ENCODE data around the gene VEZT.
"Not testable (repeated sequence)": the region's sequence is repeated elsewhere in the genome, so short reads cannot be mapped to it uniquely, and the experiment has no call there.

The VEZT gene

DNA sequence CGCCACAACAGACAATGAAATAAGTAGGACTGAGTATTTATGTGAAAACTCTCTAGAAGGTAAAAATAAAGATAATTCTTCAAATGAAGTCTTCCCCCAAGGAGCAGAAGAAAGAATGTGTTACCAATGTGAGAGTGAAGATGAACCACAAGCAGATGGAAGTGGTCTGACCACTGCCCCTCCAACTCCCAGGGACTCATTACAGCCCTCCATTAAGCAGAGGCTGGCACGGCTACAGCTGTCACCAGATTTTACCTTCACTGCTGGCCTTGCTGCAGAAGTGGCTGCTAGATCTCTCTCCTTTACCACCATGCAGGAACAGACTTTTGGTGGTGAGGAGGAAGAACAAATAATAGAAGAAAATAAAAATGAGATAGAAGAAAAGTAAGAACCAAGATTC is 82.7 kb downstream of the VEZT start:
- DNase-seq, result no peak
- H3K36me3 ChIP-seq (ENCODE audit: control insufficient read depth, insufficient read depth, low read length), result no peaks in the 10 kb centered on the region

DNA sequence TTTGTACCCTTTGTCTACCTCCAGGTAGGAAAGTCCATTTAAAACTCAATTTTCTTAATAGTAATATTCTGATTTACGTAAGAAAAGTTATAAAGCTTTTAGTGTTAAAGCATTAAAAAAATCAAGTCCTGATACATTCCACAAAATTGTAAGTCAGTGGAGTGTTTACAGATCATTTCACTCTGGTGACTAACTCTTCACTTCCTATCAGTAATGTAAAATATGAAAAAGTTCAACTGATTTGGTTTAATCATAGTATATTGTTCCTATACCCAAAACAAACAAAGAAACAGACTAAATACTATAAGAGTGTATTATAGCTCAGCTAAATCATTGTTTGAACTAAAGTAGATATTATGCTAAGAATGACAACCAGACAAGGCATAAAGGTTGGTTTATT is 85.9 kb downstream of the VEZT start:
- Histone ChIP-seq H3K4me1 (ENCODE audit: control insufficient read depth, low read depth, low read length) (no peaks in the 10 kb centered on the region), H3K4me3 (ENCODE audit: low read length) (no peak overlapping the region), H3K4ac (ENCODE audit: low read depth, low read length) (no peak overlapping the region), H3K23ac (ENCODE audit: low read length) (no peak overlapping the region), H2BK5ac (ENCODE audit: low read length) (no peak overlapping the region), H3K27me3 (ENCODE audit: insufficient read depth, low read length, poor library complexity) (no peaks in the 10 kb centered on the region), H3K36me3 (ENCODE audit: control insufficient read depth, insufficient read depth, low read length) (no peaks in the 10 kb centered on the region), H2BK15ac (replicated peaks; ENCODE audit: low read depth) (no peak overlapping the region), H2BK120ac (ENCODE audit: low read depth, low read length) (no peak overlapping the region), H4K5ac (ENCODE audit: low read length) (no peak overlapping the region), H3K79me1 (ENCODE audit: low read length) (no peaks in the 10 kb centered on the region), H3K79me2 (ENCODE audit: control insufficient read depth, insufficient read depth, low read length) (no peaks in the 10 kb centered on the region), H3K27ac (ENCODE audit: low read depth, low read length) (no peak overlapping the region), H2AK5ac (ENCODE audit: low read length) (no peak overlapping the region), H3K56ac (ENCODE audit: low read length) (no peak overlapping the region), H4K8ac (ENCODE audit: low read depth, low read length) (no peak overlapping the region), H3K9ac (ENCODE audit: low read length) (no peak overlapping the region), H3K4me2 (ENCODE audit: low read length) (no peak overlapping the region), H3K18ac (ENCODE audit: low read length) (no peak overlapping the region)
- WGBS (ENCODE audit: extremely low coverage, insufficient coverage, low lambda C conversion rate), result no CpG with 5 or more reads among the region's 1 CpG
- DNase-seq, result no peak

More for the DNA sequence above, 82.7 kb downstream of the VEZT start:
- H3K9ac ChIP-seq (ENCODE audit: low read length), result no peak overlapping the region
- H4K5ac ChIP-seq (ENCODE audit: low read length), result no peak overlapping the region
- no peak overlapping the region for H2BK15ac ChIP-seq (replicated peaks; ENCODE audit: low read depth)
- no peak overlapping the region for H3K56ac ChIP-seq (ENCODE audit: low read length)
- H3K27ac ChIP-seq (ENCODE audit: low read depth, low read length), result no peak overlapping the region
- H3K4me1 ChIP-seq (ENCODE audit: control insufficient read depth, low read depth, low read length), result no peaks in the 10 kb centered on the region
- H2BK5ac ChIP-seq (ENCODE audit: low read length), result no peak overlapping the region
- no peak overlapping the region for H3K23ac ChIP-seq (ENCODE audit: low read length)
- H3K4me3 ChIP-seq (ENCODE audit: low read length), result no peak overlapping the region
- no peak overlapping the region for H3K4ac ChIP-seq (ENCODE audit: low read depth, low read length)
- no peak overlapping the region for H3K18ac ChIP-seq (ENCODE audit: low read length)
- no peaks in the 10 kb centered on the region for H3K79me2 ChIP-seq (ENCODE audit: control insufficient read depth, insufficient read depth, low read length)
- H3K27me3 ChIP-seq (ENCODE audit: insufficient read depth, low read length, poor library complexity), result no peaks in the 10 kb centered on the region
- no peak overlapping the region for H2AK5ac ChIP-seq (ENCODE audit: low read length)
- no peak overlapping the region for H3K4me2 ChIP-seq (ENCODE audit: low read length)
- H4K8ac ChIP-seq (ENCODE audit: low read depth, low read length), result no peak overlapping the region
- H2BK120ac ChIP-seq (ENCODE audit: low read depth, low read length), result no peak overlapping the region
- WGBS (ENCODE audit: extremely low coverage, insufficient coverage, low lambda C conversion rate), result no CpG with 5 or more reads among the region's 2 CpGs
- no peaks in the 10 kb centered on the region for H3K79me1 ChIP-seq (ENCODE audit: low read length)

DNA sequence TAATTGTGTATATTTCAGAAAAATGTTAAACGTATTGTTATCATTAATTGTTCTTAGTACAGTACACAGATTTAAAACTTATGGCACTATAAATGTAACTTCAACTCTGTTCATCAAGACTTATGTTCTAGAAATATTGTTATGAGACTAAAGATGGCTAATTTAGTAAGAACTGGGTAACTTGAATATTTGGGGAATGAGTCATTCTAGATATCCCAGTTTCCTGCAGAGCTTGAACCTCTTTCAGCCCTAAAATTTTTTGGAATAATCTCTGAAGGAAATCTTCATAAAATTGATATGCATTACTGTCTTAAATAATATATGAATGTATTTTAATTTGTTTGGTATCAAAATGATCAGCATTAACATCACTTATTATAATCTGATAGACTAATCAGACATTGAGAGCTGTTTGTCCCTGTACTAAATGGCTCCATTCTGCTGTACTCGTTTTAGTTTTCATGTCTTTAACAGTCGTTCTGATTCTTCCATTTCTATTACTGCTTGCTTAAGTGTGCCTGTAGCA is 87.1 kb downstream of the VEZT start:
- Histone ChIP-seq H3K4me2 (ENCODE audit: low read length) (no peak overlapping the region), H3K18ac (ENCODE audit: low read length) (no peak overlapping the region), H3K27ac (ENCODE audit: low read depth, low read length) (no peak overlapping the region), H3K4ac (ENCODE audit: low read depth, low read length) (no peak overlapping the region), H3K4me1 (ENCODE audit: control insufficient read depth, low read depth, low read length) (no peaks in the 10 kb centered on the region), H3K4me3 (ENCODE audit: low read length) (no peak overlapping the region), H3K56ac (ENCODE audit: low read length) (no peak overlapping the region), H2BK120ac (ENCODE audit: low read depth, low read length) (no peak overlapping the region), H2AK5ac (ENCODE audit: low read length) (no peak overlapping the region), H3K9ac (ENCODE audit: low read length) (no peak overlapping the region), H2BK15ac (replicated peaks; ENCODE audit: low read depth) (no peak overlapping the region), H4K8ac (ENCODE audit: low read depth, low read length) (no peak overlapping the region), H3K79me2 (ENCODE audit: control insufficient read depth, insufficient read depth, low read length) (no peaks in the 10 kb centered on the region), H3K23ac (ENCODE audit: low read length) (no peak overlapping the region), H3K79me1 (ENCODE audit: low read length) (no peaks in the 10 kb centered on the region), H4K5ac (ENCODE audit: low read length) (no peak overlapping the region), H3K27me3 (ENCODE audit: insufficient read depth, low read length, poor library complexity) (no peaks in the 10 kb centered on the region), H3K36me3 (ENCODE audit: control insufficient read depth, insufficient read depth, low read length) (no peaks in the 10 kb centered on the region), H2BK5ac (ENCODE audit: low read length) (no peak overlapping the region)
- no peak for DNase-seq
- WGBS (ENCODE audit: extremely low coverage, insufficient coverage, low lambda C conversion rate), result no CpG with 5 or more reads among the region's 3 CpGs

DNA sequence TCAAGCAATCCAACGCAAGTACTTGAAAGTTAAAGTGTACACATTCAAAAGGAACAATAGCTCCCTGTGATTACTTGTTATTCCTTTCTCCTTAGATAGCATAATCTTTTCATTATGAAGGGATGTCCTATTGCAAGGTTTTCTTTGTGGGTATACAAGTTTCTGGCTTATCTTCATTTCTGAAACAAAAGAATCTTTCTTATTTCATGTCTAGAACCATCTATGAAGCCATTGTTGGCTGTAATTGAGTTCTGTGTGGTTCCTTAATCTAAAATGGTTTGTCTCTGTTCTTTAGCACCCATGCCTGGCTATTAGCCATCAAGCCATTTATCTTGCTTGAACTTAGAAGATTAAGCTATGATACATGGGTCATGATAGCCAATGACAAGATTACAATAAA is 95.0 kb downstream of the VEZT start:
- H3K4me1 ChIP-seq (ENCODE audit: control insufficient read depth, low read depth, low read length), result no peaks in the 10 kb centered on the region
- no peak overlapping the region for H4K8ac ChIP-seq (ENCODE audit: low read depth, low read length)
- no peak overlapping the region for H3K4me3 ChIP-seq (ENCODE audit: low read length)
- no peak overlapping the region for H4K5ac ChIP-seq (ENCODE audit: low read length)
- no peaks in the 10 kb centered on the region for H3K27me3 ChIP-seq (ENCODE audit: insufficient read depth, low read length, poor library complexity)
- no peak overlapping the region for H3K9ac ChIP-seq (ENCODE audit: low read length)
- H3K36me3 ChIP-seq (ENCODE audit: control insufficient read depth, insufficient read depth, low read length), result no peaks in the 10 kb centered on the region
- DNase-seq, result no peak
- H2BK15ac ChIP-seq (replicated peaks; ENCODE audit: low read depth), result no peak overlapping the region
- no peak overlapping the region for H3K18ac ChIP-seq (ENCODE audit: low read length)
- H2AK5ac ChIP-seq (ENCODE audit: low read length), result no peak overlapping the region
- H2BK120ac ChIP-seq (ENCODE audit: low read depth, low read length), result no peak overlapping the region
- H2BK5ac ChIP-seq (ENCODE audit: low read length), result no peak overlapping the region
- no peak overlapping the region for H3K4me2 ChIP-seq (ENCODE audit: low read length)
- no peak overlapping the region for H3K4ac ChIP-seq (ENCODE audit: low read depth, low read length)
- no peak overlapping the region for H3K27ac ChIP-seq (ENCODE audit: low read depth, low read length)
- no peaks in the 10 kb centered on the region for H3K79me2 ChIP-seq (ENCODE audit: control insufficient read depth, insufficient read depth, low read length)
- no CpG with 5 or more reads among the region's 1 CpG for WGBS (ENCODE audit: extremely low coverage, insufficient coverage, low lambda C conversion rate)
- no peak overlapping the region for H3K23ac ChIP-seq (ENCODE audit: low read length)
- no peak overlapping the region for H3K56ac ChIP-seq (ENCODE audit: low read length)
- H3K79me1 ChIP-seq (ENCODE audit: low read length), result no peaks in the 10 kb centered on the region

DNA sequence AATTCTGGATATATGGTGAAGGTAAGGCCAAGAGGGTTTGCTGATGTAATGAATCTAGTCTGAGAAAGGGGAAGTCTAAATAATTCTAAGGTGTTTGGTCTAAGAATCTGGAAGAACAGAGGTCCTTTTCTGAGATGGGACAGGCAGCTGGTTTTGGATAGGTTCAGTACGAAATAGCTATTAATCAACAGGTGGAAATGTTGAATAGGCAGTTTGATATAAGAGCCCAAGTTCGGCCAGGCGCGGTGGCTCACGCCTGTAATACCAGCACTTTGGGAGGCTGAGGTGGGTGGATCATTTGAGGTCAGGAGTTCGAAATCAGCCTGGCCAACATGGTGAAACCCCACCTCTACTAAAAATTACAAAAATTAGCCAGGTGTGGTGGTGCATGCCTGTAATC is 97.1 kb downstream of the VEZT start:
- H3K4ac ChIP-seq (ENCODE audit: low read depth, low read length); H2BK120ac ChIP-seq (ENCODE audit: low read depth, low read length); H3K36me3 ChIP-seq (ENCODE audit: control insufficient read depth, insufficient read depth, low read length); H3K79me1 ChIP-seq (ENCODE audit: low read length); H3K4me2 ChIP-seq (ENCODE audit: low read length); H2BK15ac ChIP-seq (replicated peaks; ENCODE audit: low read depth); H3K27me3 ChIP-seq (ENCODE audit: insufficient read depth, low read length, poor library complexity); H2AK5ac ChIP-seq (ENCODE audit: low read length); DNase-seq; H3K4me3 ChIP-seq (ENCODE audit: low read length); H4K5ac ChIP-seq (ENCODE audit: low read length); H3K23ac ChIP-seq (ENCODE audit: low read length); H3K18ac ChIP-seq (ENCODE audit: low read length); H4K8ac ChIP-seq (ENCODE audit: low read depth, low read length); H2BK5ac ChIP-seq (ENCODE audit: low read length); H3K79me2 ChIP-seq (ENCODE audit: control insufficient read depth, insufficient read depth, low read length); H3K27ac ChIP-seq (ENCODE audit: low read depth, low read length); H3K4me1 ChIP-seq (ENCODE audit: control insufficient read depth, low read depth, low read length); H3K56ac ChIP-seq (ENCODE audit: low read length); H3K9ac ChIP-seq (ENCODE audit: low read length): not testable (repeated sequence)
- no CpG with 5 or more reads among the region's 6 CpGs for WGBS (ENCODE audit: extremely low coverage, insufficient coverage, low lambda C conversion rate)

DNA sequence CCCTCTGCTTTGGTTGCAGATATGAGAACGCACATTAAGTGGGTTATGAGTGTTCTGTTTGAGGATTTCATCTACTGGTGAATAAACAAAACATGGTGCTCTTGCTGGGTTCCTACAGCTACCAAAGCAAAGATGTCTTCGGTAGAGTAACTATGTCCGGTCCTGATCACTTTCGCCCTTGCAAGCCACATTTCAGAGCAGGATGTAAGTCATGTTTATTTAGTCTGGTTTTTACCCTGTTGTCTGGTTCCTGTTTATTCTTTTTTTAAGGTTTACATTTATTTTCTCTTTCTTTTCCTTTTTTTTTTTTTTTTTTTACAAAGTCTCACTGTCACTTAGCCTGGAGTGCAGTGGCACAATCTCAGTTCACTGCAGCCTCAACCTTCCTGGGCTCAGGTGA is 99.2 kb downstream of the VEZT start:
- Histone ChIP-seq H3K4me1 (ENCODE audit: control insufficient read depth, low read depth, low read length) (no peaks in the 10 kb centered on the region), H4K8ac (ENCODE audit: low read depth, low read length) (no peak overlapping the region), H2BK120ac (ENCODE audit: low read depth, low read length) (no peak overlapping the region), H3K56ac (ENCODE audit: low read length) (no peak overlapping the region), H3K36me3 (ENCODE audit: control insufficient read depth, insufficient read depth, low read length) (no peaks in the 10 kb centered on the region), H3K27me3 (ENCODE audit: insufficient read depth, low read length, poor library complexity) (no peaks in the 10 kb centered on the region), H3K4ac (ENCODE audit: low read depth, low read length) (no peak overlapping the region), H2AK5ac (ENCODE audit: low read length) (no peak overlapping the region), H3K9ac (ENCODE audit: low read length) (no peak overlapping the region), H3K27ac (ENCODE audit: low read depth, low read length) (no peak overlapping the region), H3K79me1 (ENCODE audit: low read length) (no peaks in the 10 kb centered on the region), H3K4me3 (ENCODE audit: low read length) (no peak overlapping the region), H3K4me2 (ENCODE audit: low read length) (no peak overlapping the region), H3K18ac (ENCODE audit: low read length) (no peak overlapping the region), H3K23ac (ENCODE audit: low read length) (no peak overlapping the region), H4K5ac (ENCODE audit: low read length) (no peak overlapping the region), H2BK5ac (ENCODE audit: low read length) (no peak overlapping the region), H3K79me2 (ENCODE audit: control insufficient read depth, insufficient read depth, low read length) (no peaks in the 10 kb centered on the region), H2BK15ac (replicated peaks; ENCODE audit: low read depth) (no peak overlapping the region)
- DNase-seq, result no peak
- no CpG with 5 or more reads among the region's 4 CpGs for WGBS (ENCODE audit: extremely low coverage, insufficient coverage, low lambda C conversion rate)
